Kidney (tissue), 14 donors: ENCODE measurements around the gene PLPP3. TPM values are rescaled to one million over a fixed set of nuclear protein-coding genes. Genes with fewer than 3 reads are reported as not detected.

Experiments
- DNase-seq, 5 donors: peaks; one replicate each; pipeline ENCODE4 v3.0.0-alpha.2; 2013 to 2020
- FAIRE-seq: peaks from 2 replicates; lab custom pipeline; 2012; peaks lifted over from hg19 to GRCh38; lab: Jason Lieb, UNC
- H3K27ac ChIP-seq, 2 donors: one replicate each; pipeline ENCODE4 v1.7.0; 2013; ENCODE audit warnings: low read depth in 2 of 2, low read length in 2 of 2, inconsistent platforms in 1 of 2
- H3K27me3 ChIP-seq: one replicate; pipeline ENCODE4 v1.7.1; 2013; ENCODE audit warnings: low read length, inconsistent platforms; ENCODE audit not compliant: control insufficient read depth, insufficient read depth
- H3K36me3 ChIP-seq, 3 donors: one replicate each; pipeline versions ENCODE4 v1.7.0 to v1.7.1; 2013; ENCODE audit warnings: low read length in 3 of 3, control low read depth in 1 of 3, inconsistent platforms in 1 of 3; ENCODE audit not compliant: insufficient read depth in 3 of 3, control insufficient read depth in 2 of 3
- H3K4me1 ChIP-seq, 3 donors: one replicate each; pipeline versions ENCODE4 v1.7.0 to v1.7.1; 2013; ENCODE audit warnings: low read length in 3 of 3, inconsistent platforms in 1 of 3, low read depth in 1 of 3; ENCODE audit not compliant: control insufficient read depth in 2 of 3, insufficient read depth in 2 of 3
- H3K4me3 ChIP-seq, 3 donors: one replicate each; pipeline versions ENCODE4 v1.7.0 to v1.8.1; 2013; ENCODE audit warnings: low read length in 3 of 3, control low read depth in 1 of 3, inconsistent platforms in 1 of 3
- H3K9ac ChIP-seq, 3 donors: one replicate each; pipeline versions ENCODE4 v1.7.0 to v1.7.1; 2013; ENCODE audit warnings: low read length in 3 of 3, control low read depth in 1 of 3, inconsistent platforms in 1 of 3
- H3K9me3 ChIP-seq, 3 donors: one replicate each; pipeline versions ENCODE4 v1.7.0 to v1.7.1; 2013; ENCODE audit warnings: low read length in 3 of 3, control low read depth in 1 of 3, inconsistent platforms in 1 of 3; ENCODE audit not compliant: control insufficient read depth in 2 of 3, insufficient read depth in 1 of 3
- intact Hi-C: fragments of 100-400 bp; cut with DNase I; formaldehyde crosslinking; loops from one replicate; pipeline ENCODE4 v1.11.1; 2022
- polyA plus RNA-seq: library from polyadenylated mRNA; stranded (reverse); fragments of 350-450 nt; fragmentation: Illumina TruSeq; extraction: RNeasy Lipid Tissue Mini Kit (QIAGEN cat#74804); gene quantifications from one replicate; pipeline ENCODE4 v1.2.3, GENCODE V29; 2014; ENCODE audit warnings: low read depth, low replicate concordance; ENCODE audit not compliant: insufficient read depth
- total RNA-seq: library from RNA; stranded (reverse); fragmentation: NEBNext Ultra II Directional; extraction: Animal tissue kit (Norgen Biotek cat#: 25700); gene quantifications from one replicate; pipeline ENCODE4 v1.2.1, GENCODE V29; 2021
- TF ChIP-seq, protein P1 (sequence below): IDR thresholded peaks from 3 replicates; pipeline ENCODE4 v1.5.1; 2012; ENCODE audit warnings: mild to moderate bottlenecking, moderate library complexity, borderline replicate concordance; ENCODE audit not compliant: insufficient read depth; ENCODE audit errors: extremely low read depth
- donor health status: control.
- donor health status: control.
- donor health status: control.
- donor health status: control.
- donor health status: control.
- donor health status: DM: yes; HTN: yes; CAD: no.
- donor health status: Normal renal cell carcinoma (clear cell type).

PLPP3 gene
- total and polyA plus RNA-seq, 2 donors from 2014 or later = 100 to 107 TPM

DNA sequence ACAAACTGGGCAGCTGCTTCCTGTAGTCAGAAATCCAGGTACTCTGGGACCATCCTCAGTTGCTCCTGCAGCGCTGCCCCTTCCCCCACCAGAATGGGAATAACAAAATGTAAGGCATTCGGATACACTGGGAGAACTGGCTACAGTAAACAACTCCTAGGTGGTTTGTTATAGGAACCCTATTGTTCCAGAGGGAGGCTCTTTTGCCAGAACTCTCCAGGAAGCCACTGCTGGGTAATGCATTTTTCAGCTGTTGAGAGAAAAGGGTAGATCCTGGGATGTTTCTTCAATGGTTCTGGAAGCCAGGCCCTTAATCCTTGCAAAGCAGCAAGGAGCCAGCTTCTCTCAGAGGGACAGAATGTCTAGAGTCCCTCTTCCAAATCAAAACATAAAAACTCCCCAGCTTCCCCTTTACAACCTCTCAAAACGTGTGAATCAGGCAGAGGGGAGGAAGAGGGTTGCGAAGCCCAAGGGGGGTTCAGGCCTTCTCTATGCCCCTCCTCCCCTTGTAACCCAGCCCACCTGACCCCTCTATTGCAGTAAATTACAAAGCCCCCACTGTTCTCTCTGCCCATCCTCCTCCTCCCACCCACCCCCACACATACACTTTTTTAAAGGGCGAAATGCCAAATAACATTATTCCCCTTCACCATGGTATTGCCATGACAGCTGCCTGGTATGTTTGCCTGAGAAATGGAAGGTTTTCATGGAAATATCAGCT is 29.1 kb downstream of the PLPP3 start:
- FAIRE-seq (no peak), DNase-seq (no peak)
- no peak overlapping the region for H3K4me3 ChIP-seq
- H3K36me3 ChIP-seq = peaks cover 0 to 3% (median 0%) of the 10 kb centered on the region in 3 donors
- peaks cover 0 to 88% (median 64%) of the 10 kb centered on the region in 3 donors for H3K4me1 ChIP-seq
- TF ChIP-seq, protein P1, sequence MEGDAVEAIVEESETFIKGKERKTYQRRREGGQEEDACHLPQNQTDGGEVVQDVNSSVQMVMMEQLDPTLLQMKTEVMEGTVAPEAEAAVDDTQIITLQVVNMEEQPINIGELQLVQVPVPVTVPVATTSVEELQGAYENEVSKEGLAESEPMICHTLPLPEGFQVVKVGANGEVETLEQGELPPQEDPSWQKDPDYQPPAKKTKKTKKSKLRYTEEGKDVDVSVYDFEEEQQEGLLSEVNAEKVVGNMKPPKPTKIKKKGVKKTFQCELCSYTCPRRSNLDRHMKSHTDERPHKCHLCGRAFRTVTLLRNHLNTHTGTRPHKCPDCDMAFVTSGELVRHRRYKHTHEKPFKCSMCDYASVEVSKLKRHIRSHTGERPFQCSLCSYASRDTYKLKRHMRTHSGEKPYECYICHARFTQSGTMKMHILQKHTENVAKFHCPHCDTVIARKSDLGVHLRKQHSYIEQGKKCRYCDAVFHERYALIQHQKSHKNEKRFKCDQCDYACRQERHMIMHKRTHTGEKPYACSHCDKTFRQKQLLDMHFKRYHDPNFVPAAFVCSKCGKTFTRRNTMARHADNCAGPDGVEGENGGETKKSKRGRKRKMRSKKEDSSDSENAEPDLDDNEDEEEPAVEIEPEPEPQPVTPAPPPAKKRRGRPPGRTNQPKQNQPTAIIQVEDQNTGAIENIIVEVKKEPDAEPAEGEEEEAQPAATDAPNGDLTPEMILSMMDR = no peak
- no peaks in the 10 kb centered on the region for H3K27me3 ChIP-seq
- peak overlapping the region; percentile 5 to 51 for H3K27ac ChIP-seq
- intact Hi-C loops = no loop called here
- H3K9me3 ChIP-seq = no peaks in the 10 kb centered on the region
- H3K9ac ChIP-seq = no peak overlapping the region

DNA sequence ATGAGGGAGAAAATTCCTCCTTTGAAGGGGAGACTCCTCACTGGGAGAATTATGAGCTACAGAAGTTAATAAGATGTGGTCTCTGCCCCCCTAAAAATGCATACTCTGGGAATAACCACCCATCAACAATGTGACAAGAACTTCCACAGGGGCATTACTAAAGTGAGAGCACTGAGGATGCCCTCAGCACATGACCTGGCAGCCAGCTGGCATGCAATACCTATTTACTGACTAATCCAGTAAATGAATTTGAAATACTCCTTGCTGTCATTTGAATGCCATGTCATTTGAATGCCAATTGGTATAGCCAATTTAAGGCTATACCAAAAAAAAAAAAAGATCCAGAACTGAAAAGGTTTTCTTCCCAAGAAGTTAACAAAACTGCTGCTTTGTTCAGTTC is 30.8 kb downstream of the PLPP3 start:
- Histone ChIP-seq H3K27ac (no peak overlapping the region), H3K9ac (no peak overlapping the region), H3K9me3 (no peaks in the 10 kb centered on the region), H3K4me1 (peaks cover 0 to 83% (median 57%) of the 10 kb centered on the region in 3 donors), H3K36me3 (peaks cover 0 to 3% (median 0%) of the 10 kb centered on the region in 3 donors), H3K27me3 (no peaks in the 10 kb centered on the region), H3K4me3 (no peak overlapping the region)
- DNase-seq (no peak), FAIRE-seq (no peak)
- intact Hi-C loops = no loop called here
- TF ChIP-seq, protein P1 = no peak

DNA sequence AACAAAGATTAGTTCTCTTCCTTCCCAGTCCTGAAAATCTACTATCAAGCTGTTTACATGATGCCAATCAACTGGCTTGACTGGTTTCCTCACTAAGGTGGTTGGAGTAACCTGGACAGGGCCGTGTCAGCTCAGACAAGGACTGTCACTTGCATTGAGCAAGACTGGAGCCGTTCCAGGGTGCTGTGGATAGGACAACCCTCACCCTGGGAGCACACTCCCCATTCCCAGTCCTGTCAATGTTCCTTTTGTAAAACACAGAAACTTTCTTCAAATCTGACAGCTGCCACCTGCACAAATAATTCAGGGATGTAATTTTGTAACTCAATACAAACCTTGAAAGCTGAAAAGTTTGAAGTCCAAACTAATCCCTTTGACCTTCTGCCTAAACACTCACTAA is 31.4 kb downstream of the PLPP3 start:
- intact Hi-C loops = no loop called here
- H3K9ac ChIP-seq = no peak overlapping the region
- no peak for DNase-seq
- H3K27me3 ChIP-seq = no peaks in the 10 kb centered on the region
- TF ChIP-seq, protein P1 = no peak
- H3K27ac ChIP-seq = peak overlapping the region; percentile 15 to 62
- no peak for FAIRE-seq
- peaks cover 0 to 79% (median 53%) of the 10 kb centered on the region in 3 donors for H3K4me1 ChIP-seq
- H3K36me3 ChIP-seq = peaks cover 0 to 3% (median 0%) of the 10 kb centered on the region in 3 donors
- H3K4me3 ChIP-seq = no peak overlapping the region
- no peaks in the 10 kb centered on the region for H3K9me3 ChIP-seq

GRCh38 chr1:56547473-56547872 is 31.9 kb downstream of the PLPP3 start:
- peak overlapping the region; percentile 15 to 62 for H3K27ac ChIP-seq
- H3K9me3 ChIP-seq = no peaks in the 10 kb centered on the region
- peaks cover 0 to under 1% (median 0%) of the 10 kb centered on the region in 3 donors for H3K36me3 ChIP-seq
- peaks cover 0 to 74% (median 49%) of the 10 kb centered on the region in 3 donors for H3K4me1 ChIP-seq
- FAIRE-seq (no peak), DNase-seq (no peak)
- H3K4me3 ChIP-seq = no peak overlapping the region
- H3K27me3 ChIP-seq = no peaks in the 10 kb centered on the region
- intact Hi-C loops = no loop called here
- TF ChIP-seq, protein P1 = no peak
- H3K9ac ChIP-seq = no peak overlapping the region
